Calu3 (cell line): ENCODE data around the gene FPR1. TPM values are rescaled to one million over a fixed set of nuclear protein-coding genes. Genes with fewer than 3 reads are reported as not detected.

Experiments
- BruUV-seq: library from RNA; stranded (reverse); fragments of 400-500 nt; replicated peaks from 2 replicates; lab custom pipeline; 2021; lab: Mats Ljungman, UMichigan
- CTCF ChIA-PET: fragments of 300-600 bp; sonication (Branson Sonifier 250); formaldehyde crosslinking; loops from one replicate; lab custom pipeline; 2022; ENCODE audit warnings: antibody characterized with exemption; lab: Charles Lee
- DNase-seq: peaks from one replicate; pipeline ENCODE4 v3.0.0; 2022
- H3K27ac Mint-ChIP-seq: one replicate; pipeline ENCODE4 v1.8.0; 2022; ENCODE audit warnings: mixed read lengths; ENCODE audit not compliant: unreplicated experiment
- H3K27me3 Mint-ChIP-seq: one replicate; pipeline ENCODE4 v1.8.0; 2022; ENCODE audit warnings: mixed read lengths; ENCODE audit not compliant: unreplicated experiment
- H3K36me3 Mint-ChIP-seq: one replicate; pipeline ENCODE4 v1.8.0; 2022; ENCODE audit warnings: mild to moderate bottlenecking, moderate library complexity, mixed read lengths; ENCODE audit not compliant: insufficient read depth, unreplicated experiment
- H3K4me1 Mint-ChIP-seq: one replicate; pipeline ENCODE4 v1.8.0; 2022; ENCODE audit warnings: mild to moderate bottlenecking, low read depth, mixed read lengths; ENCODE audit not compliant: unreplicated experiment
- H3K4me3 Mint-ChIP-seq: one replicate; pipeline ENCODE4 v1.8.0; 2022; ENCODE audit warnings: mild to moderate bottlenecking, low read depth, moderate library complexity, mixed read lengths; ENCODE audit not compliant: unreplicated experiment
- H3K9me3 Mint-ChIP-seq: one replicate; pipeline ENCODE4 v1.8.0; 2022; ENCODE audit warnings: low read depth, mixed read lengths; ENCODE audit not compliant: unreplicated experiment
- intact Hi-C: fragments of 100-400 bp; cut with micrococcal nuclease; formaldehyde crosslinking; loops from one replicate; pipeline ENCODE4 v1.10.0; 2022; ENCODE audit not compliant: unreplicated experiment
- total RNA-seq: library from RNA; stranded (reverse); gene quantifications from 2 replicates; pipeline ENCODE4 v1.2.3, GENCODE V29; 2022
- TF ChIP-seq, protein P1 (sequence below): fragments of 200-600 bp; IDR thresholded peaks from one replicate; pipeline ENCODE4 v1.8.0; 2022; ENCODE audit warnings: antibody characterized with exemption; ENCODE audit not compliant: unreplicated experiment

Gene FPR1
- total RNA-seq, 1 experiment from 2014 or later: not detected

DNA sequence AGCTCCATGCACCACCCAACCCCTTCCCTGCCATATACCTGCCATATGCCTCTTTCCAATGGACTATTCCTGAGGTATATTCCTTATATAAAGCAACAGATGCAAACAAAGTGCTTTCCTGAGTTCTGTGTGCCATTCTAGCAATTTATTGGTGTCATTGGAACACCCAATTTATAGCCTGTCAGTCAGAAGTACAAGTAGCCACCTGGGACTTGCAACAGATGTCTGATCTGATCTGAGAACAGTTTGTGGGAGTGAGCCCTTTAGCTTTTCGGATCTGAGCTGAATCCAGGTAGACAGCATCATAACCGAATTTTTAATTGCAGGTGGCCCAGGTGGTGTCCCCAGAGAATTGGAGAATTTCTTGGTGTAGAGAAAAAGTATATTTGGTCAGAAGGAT, 42.3 kb upstream of the FPR1 start:
- Mint-ChIP-seq H3K9me3 (peaks cover 26% of the 10 kb centered on the region), H3K4me1 (no peaks in the 10 kb centered on the region), H3K4me3 (no peak overlapping the region), H3K36me3 (no peaks in the 10 kb centered on the region), H3K27me3 (peaks cover 12% of the 10 kb centered on the region), H3K27ac (no peak overlapping the region)
- DNase-seq: no peak
- CTCF ChIA-PET: no interaction called here
- TF ChIP-seq, protein P1, sequence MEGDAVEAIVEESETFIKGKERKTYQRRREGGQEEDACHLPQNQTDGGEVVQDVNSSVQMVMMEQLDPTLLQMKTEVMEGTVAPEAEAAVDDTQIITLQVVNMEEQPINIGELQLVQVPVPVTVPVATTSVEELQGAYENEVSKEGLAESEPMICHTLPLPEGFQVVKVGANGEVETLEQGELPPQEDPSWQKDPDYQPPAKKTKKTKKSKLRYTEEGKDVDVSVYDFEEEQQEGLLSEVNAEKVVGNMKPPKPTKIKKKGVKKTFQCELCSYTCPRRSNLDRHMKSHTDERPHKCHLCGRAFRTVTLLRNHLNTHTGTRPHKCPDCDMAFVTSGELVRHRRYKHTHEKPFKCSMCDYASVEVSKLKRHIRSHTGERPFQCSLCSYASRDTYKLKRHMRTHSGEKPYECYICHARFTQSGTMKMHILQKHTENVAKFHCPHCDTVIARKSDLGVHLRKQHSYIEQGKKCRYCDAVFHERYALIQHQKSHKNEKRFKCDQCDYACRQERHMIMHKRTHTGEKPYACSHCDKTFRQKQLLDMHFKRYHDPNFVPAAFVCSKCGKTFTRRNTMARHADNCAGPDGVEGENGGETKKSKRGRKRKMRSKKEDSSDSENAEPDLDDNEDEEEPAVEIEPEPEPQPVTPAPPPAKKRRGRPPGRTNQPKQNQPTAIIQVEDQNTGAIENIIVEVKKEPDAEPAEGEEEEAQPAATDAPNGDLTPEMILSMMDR: no peak
- no TSS peak for BruUV-seq
- intact Hi-C loops: no loop called here

DNA sequence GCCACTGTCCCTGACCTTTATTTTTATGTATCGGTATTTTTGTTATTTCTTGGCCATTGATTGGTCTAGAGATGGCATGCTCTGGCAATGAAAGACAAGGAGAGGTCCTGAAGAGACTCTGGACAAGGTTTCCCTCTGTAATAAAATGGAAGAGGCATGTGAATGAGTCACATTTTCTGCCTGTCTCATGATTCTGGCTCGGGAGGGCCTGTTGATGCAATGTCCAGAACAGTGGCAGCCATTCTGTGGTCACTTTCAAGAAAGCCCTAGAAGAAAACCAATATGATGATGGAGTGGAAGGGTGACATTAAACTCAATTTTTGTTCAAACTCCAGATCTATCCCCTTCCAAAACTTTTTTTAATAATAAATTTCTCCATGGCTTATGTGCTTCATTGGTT, 41.3 kb upstream of the FPR1 start:
- H3K4me1 Mint-ChIP-seq: no peaks in the 10 kb centered on the region
- BruUV-seq: no TSS peak
- CTCF ChIA-PET: no interaction called here

GRCh38 chr19:51789061-51789795, 37.5 kb upstream of the FPR1 start:
- Mint-ChIP-seq H3K36me3 (no peaks in the 10 kb centered on the region), H3K27ac (no peak overlapping the region), H3K9me3 (peaks cover 19% of the 10 kb centered on the region), H3K4me1 (no peaks in the 10 kb centered on the region), H3K4me3 (no peak overlapping the region), H3K27me3 (no peaks in the 10 kb centered on the region)
- intact Hi-C loops: no loop called here
- CTCF ChIA-PET: interaction anchor here (0.7 kb wide), 1 partner anchor 9 kb away, joined by 3 read pairs; no protein-coding TSS in a partner anchor
- DNase-seq: no peak
- BruUV-seq: no TSS peak
- TF ChIP-seq, protein P1: no peak

More for the DNA sequence above, 41.3 kb upstream of the FPR1 start:
- no peak for DNase-seq
- peaks cover 12% of the 10 kb centered on the region for H3K27me3 Mint-ChIP-seq
- H3K36me3 Mint-ChIP-seq: no peaks in the 10 kb centered on the region
- intact Hi-C loops: no loop called here
- TF ChIP-seq, protein P1: no peak
- no peak overlapping the region for H3K4me3 Mint-ChIP-seq
- H3K9me3 Mint-ChIP-seq: peaks cover 25% of the 10 kb centered on the region
- H3K27ac Mint-ChIP-seq: no peak overlapping the region

DNA sequence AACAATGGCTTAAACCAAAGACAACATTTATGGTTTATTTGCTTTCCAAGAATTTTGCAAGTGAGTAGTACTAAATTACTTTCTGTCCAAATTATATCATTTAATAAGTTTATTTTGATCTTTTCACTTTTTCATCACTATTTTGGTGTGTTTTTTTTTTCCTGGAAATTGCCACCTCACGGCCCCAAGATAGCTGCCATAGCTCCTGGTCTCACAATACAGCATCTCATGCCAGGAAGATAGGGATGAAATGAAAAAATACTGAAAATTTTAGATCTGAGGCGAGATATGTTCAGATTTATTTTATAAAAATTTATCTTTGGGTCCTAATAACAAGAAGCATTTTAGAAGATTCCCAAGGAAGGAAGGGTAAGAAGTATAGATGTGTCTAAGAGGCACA, 36.4 kb upstream of the FPR1 start:
- Mint-ChIP-seq H3K36me3 (no peaks in the 10 kb centered on the region), H3K4me1 (no peaks in the 10 kb centered on the region), H3K27me3 (no peaks in the 10 kb centered on the region), H3K27ac (no peak overlapping the region), H3K4me3 (no peak overlapping the region), H3K9me3 (peaks cover 16% of the 10 kb centered on the region)
- no TSS peak for BruUV-seq
- DNase-seq: no peak
- CTCF ChIA-PET: no interaction called here
- TF ChIP-seq, protein P1: no peak
- intact Hi-C loops: no loop called here
